Left forelimb (tissue), 1 donor: ENCODE data around the gene BRSK2.
"Not testable (repeated sequence)": the region's sequence is repeated elsewhere in the genome, so short reads cannot be mapped to it uniquely, and the experiment has no call there.

ENCODE experiments used
- DNase-seq: peaks from one replicate; pipeline ENCODE4 v3.0.0-alpha.2; 2018; ENCODE audit warnings: low spot score

Gene BRSK2

GRCh38 chr11:1389932-1390568, at the start of gene BRSK2:
Gene BRSK2 (plus strand): TSS chr11:1389934. CDS start chr11:1390285, 351 bp downstream.
- DNase-seq: no peak

- no peak for DNase-seq
These were observed 49.6 kb upstream of the BRSK2 start for GRCh38 chr11:1340111-1340510.

- DNase-seq: not testable (repeated sequence)
These were observed 48.5 kb upstream of the BRSK2 start for GRCh38 chr11:1341226-1341625.

GRCh38 chr11:1341928-1342524, 47.7 kb upstream of the BRSK2 start:
- no peak for DNase-seq

- DNase-seq: no peak
These were observed 46.8 kb upstream of the BRSK2 start for GRCh38 chr11:1342946-1343345.

GRCh38 chr11:1343391-1344055, 46.2 kb upstream of the BRSK2 start:
- DNase-seq: no peak

GRCh38 chr11:1344056-1344635, 45.6 kb upstream of the BRSK2 start:
- no peak for DNase-seq

GRCh38 chr11:1345737-1346513, 43.8 kb upstream of the BRSK2 start:
- DNase-seq: no peak

GRCh38 chr11:1346669-1347390, 42.9 kb upstream of the BRSK2 start:
- no peak for DNase-seq

- DNase-seq: not testable (repeated sequence)
These were observed 42.2 kb upstream of the BRSK2 start for GRCh38 chr11:1347411-1347999.

GRCh38 chr11:1348146-1348795, 41.5 kb upstream of the BRSK2 start:
- no peak for DNase-seq

- DNase-seq: no peak
These were observed 40.9 kb upstream of the BRSK2 start for GRCh38 chr11:1348796-1349326.

GRCh38 chr11:1349327-1350041, 40.2 kb upstream of the BRSK2 start:
- DNase-seq: peak; percentile 55

GRCh38 chr11:1350086-1350725, 39.5 kb upstream of the BRSK2 start:
- DNase-seq: peak; percentile 51

- peak; percentile 53 for DNase-seq
These were observed 38.3 kb upstream of the BRSK2 start for GRCh38 chr11:1351278-1351937.

GRCh38 chr11:1352696-1353382, 36.9 kb upstream of the BRSK2 start:
- peak; percentile 41 for DNase-seq

- DNase-seq: no peak
These were observed 36.2 kb upstream of the BRSK2 start for GRCh38 chr11:1353383-1354124.
